ENCODE measurements around the gene LORICRIN.

GRCh38 chr1:153220606-153221303, 38.7 kb upstream of the LORICRIN start:
- no peak for TF ChIP-seq TAF1 (IDR thresholded peaks at IDR 0.05; ENCODE audit: borderline replicate concordance, low read depth, low read length)
- no peak for TF ChIP-seq CTCF (IDR thresholded peaks at IDR 0.05)
- TF ChIP-seq JUND (IDR thresholded peaks at IDR 0.05), result no peak
- TF ChIP-seq SIN3A (IDR thresholded peaks at IDR 0.05; ENCODE audit: borderline replicate concordance, low read depth, low read length), result no peak
- no peak for TF ChIP-seq SMC3 (IDR thresholded peaks at IDR 0.05; ENCODE audit: low read depth, low read length)
- TF ChIP-seq EP300 (IDR thresholded peaks at IDR 0.05; ENCODE audit: borderline replicate concordance in 1 of 2, low read depth in 1 of 2, low read length in 1 of 2), result no peak
- TF ChIP-seq REST (IDR thresholded peaks at IDR 0.05; ENCODE audit: low read depth, low read length), result no peak

All from SK-N-SH (cell line).